ENCODE data around the gene PIK3CB. TPM values are rescaled to one million over a fixed set of nuclear protein-coding genes. Genes with fewer than 3 reads are reported as not detected.

Gene PIK3CB
- total and polyA plus RNA-seq, 2 of the 8 experiments (the other 6 are each of a cell fraction or from before 2014, with no cell fraction given), result 8.3 to 35.2 TPM

DNA sequence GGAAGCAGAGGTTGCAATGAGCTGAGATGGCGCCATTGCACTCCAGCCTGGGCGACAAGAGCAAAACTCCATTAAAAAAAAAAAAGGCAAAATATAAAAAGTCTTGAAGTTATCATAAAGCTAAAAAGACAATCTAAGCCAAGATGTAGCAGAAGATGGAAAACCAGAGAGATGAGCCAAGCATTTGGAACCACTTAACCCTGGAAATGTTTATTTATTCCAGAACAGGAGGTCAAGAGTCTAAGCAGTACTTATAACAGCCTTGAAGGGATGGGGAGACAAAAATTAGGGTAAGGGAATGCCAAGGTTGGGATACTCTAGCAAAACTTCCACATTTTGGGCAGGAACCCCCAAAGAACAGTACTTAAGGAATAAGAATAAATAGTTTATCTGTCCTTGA, 196.1 kb downstream of the PIK3CB start:
- H3K4me3 ChIP-seq (ENCODE audit: extremely low read depth in 1 of 4, insufficient read depth in 2 of 4, low read depth in 3 of 4, low read length in 4 of 4), result no peak overlapping the region
- H4K8ac ChIP-seq (ENCODE audit: extremely low read depth, insufficient read depth, low read length), result no peak overlapping the region
- CTCF ChIA-PET (ENCODE audit: partially characterized antibody), result no interaction called here
- no peak overlapping the region for H4K91ac ChIP-seq (replicated peaks; ENCODE audit: insufficient read length, low read length)
- no peak overlapping the region for H2AFZ ChIP-seq (ENCODE audit: low read length)
- POLR2A ChIA-PET (ENCODE audit: partially characterized antibody), result no interaction called here
- no peak overlapping the region for H2BK20ac ChIP-seq (ENCODE audit: low read length)
- H3K14ac ChIP-seq (ENCODE audit: insufficient read length), result no peak overlapping the region
- H3K4me1 ChIP-seq (replicated peaks in 1 of 4; ENCODE audit: control insufficient read depth in 3 of 4, insufficient read depth in 4 of 4, low read length in 3 of 4), result no peaks in the 10 kb centered on the region
- H3K27me3 ChIP-seq (replicated peaks in 1 of 4; ENCODE audit: control insufficient read depth in 3 of 4, extremely low read depth in 1 of 4, insufficient read depth in 3 of 4, low read length in 3 of 4), result no peaks in the 10 kb centered on the region
- no peak overlapping the region for H3K56ac ChIP-seq (replicated peaks; ENCODE audit: insufficient read length, low read depth, low read length)
- no peak overlapping the region for H2BK15ac ChIP-seq (ENCODE audit: low read length)
- H3K18ac ChIP-seq (ENCODE audit: extremely low read depth, low read length), result no peak overlapping the region
- no peaks in the 10 kb centered on the region for H3K23me2 ChIP-seq (ENCODE audit: low read depth, low read length)
- H2BK5ac ChIP-seq (ENCODE audit: low read depth, low read length), result no peak overlapping the region
- no peak overlapping the region for H2BK12ac ChIP-seq (ENCODE audit: low read depth, low read length)
- peaks cover 1 to 13% of the 10 kb centered on the region in 2 experiments for H3K9me3 ChIP-seq (ENCODE audit: insufficient read depth in 2 of 2, low read depth in 1 of 2, low read length in 1 of 2)
- H3K4ac ChIP-seq (replicated peaks; ENCODE audit: insufficient read length, low read depth, low read length), result no peak overlapping the region
- H4K5ac ChIP-seq (ENCODE audit: insufficient read length, low read depth, low read length), result no peak overlapping the region
- no peak overlapping the region for H3K27ac ChIP-seq (ENCODE audit: low read depth, low read length)
- no peaks in the 10 kb centered on the region for H3K79me2 ChIP-seq (ENCODE audit: control insufficient read depth in 1 of 2, insufficient read depth in 2 of 2, low read length in 2 of 2)
- H3K79me1 ChIP-seq (ENCODE audit: low read depth, low read length), result no peaks in the 10 kb centered on the region
- no peak overlapping the region for H3K9ac ChIP-seq (replicated peaks in 1 of 4; ENCODE audit: extremely low read depth in 1 of 4, low read depth in 3 of 4, low read length in 3 of 4)
- no peaks in the 10 kb centered on the region for H4K20me1 ChIP-seq (replicated peaks in 1 of 2; ENCODE audit: control insufficient read depth in 1 of 2, insufficient read depth in 2 of 2, low read length in 2 of 2)
- no peak for FAIRE-seq
- no peak for TF ChIP-seq SIRT6 (IDR thresholded peaks at IDR 0.05; ENCODE audit: low read length)
- no peak overlapping the region for H3K4me2 ChIP-seq (ENCODE audit: insufficient read depth in 1 of 2, low read depth in 2 of 2, low read length in 2 of 2)
- H3K23ac ChIP-seq (ENCODE audit: insufficient read length), result no peak overlapping the region
- WGBS, 2 experiments (ENCODE audit: extremely low coverage in 1 of 2, insufficient coverage in 1 of 2, insufficient read length in 1 of 2, insufficient replicate concordance in 2 of 2, low coverage in 1 of 2, low lambda C conversion rate in 2 of 2, missing lambda C conversion rate in 1 of 2), result no CpG with 5 or more reads among the region's 2 CpGs
- H3K36me3 ChIP-seq (ENCODE audit: control insufficient read depth in 2 of 4, insufficient read depth in 4 of 4, low read length in 3 of 4), result no peaks in the 10 kb centered on the region
- no peak overlapping the region for H2BK120ac ChIP-seq (replicated peaks; ENCODE audit: low read depth, low read length)
- H2AK5ac ChIP-seq (ENCODE audit: low read depth, low read length), result no peak overlapping the region
- no peak for DNase-seq (ENCODE audit: low read depth in 1 of 2, low spot score in 2 of 2)
